GM19240 (cell line): ENCODE measurements around the gene KCNH6.

Experiments used
- DNase-seq: peaks from one replicate; pipeline ENCODE4 v3.0.0; 2011; ENCODE audit warnings: low spot score; ENCODE audit not compliant: insufficient read length

Gene KCNH6

GRCh38 chr17:63512388-63512787 is 10.8 kb upstream of the KCNH6 start:
- no peak for DNase-seq

GRCh38 chr17:63512896-63513644 is 10.1 kb upstream of the KCNH6 start:
- DNase-seq = no peak

DNA sequence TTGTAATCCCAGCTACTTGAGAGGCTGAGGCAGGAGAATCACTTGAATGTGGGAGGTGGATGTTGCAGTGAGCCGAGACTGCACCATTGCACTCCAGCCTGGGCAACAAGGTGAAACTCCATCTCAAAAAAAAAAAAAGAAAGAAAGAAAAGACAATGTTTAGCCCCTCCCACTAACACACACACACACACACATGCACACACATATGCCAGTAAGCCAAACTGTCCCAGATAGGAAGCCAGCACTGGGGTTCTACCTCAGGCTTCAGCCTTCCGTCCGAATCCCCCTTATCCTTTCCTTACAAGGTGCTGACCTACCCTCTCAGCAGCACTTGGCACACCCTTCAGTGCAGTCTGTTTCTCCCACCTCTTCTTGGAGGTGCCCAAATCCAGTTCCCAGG is 8.7 kb upstream of the KCNH6 start:
- no peak for DNase-seq

DNA sequence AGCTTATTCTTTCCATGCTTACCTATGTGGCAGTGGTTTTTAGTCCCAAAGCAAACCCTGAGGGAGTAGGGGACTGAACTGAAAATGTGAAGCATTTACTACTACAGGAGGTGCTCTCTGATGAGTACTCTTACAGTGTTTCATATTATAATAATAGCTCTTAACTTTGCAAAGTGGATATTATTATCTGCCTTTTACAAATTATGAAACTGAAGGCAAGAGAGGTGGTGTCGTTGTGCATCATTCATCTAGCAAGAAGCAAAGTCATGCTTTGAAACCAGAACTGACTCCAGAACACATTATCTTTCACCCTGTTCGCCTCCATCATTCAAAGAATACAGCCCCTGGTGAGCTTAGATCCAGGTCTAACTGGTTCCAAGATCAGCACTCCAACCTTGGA is 8.2 kb upstream of the KCNH6 start:
- DNase-seq = no peak

GRCh38 chr17:63515426-63515825 is 7.7 kb upstream of the KCNH6 start:
- DNase-seq = no peak

DNA sequence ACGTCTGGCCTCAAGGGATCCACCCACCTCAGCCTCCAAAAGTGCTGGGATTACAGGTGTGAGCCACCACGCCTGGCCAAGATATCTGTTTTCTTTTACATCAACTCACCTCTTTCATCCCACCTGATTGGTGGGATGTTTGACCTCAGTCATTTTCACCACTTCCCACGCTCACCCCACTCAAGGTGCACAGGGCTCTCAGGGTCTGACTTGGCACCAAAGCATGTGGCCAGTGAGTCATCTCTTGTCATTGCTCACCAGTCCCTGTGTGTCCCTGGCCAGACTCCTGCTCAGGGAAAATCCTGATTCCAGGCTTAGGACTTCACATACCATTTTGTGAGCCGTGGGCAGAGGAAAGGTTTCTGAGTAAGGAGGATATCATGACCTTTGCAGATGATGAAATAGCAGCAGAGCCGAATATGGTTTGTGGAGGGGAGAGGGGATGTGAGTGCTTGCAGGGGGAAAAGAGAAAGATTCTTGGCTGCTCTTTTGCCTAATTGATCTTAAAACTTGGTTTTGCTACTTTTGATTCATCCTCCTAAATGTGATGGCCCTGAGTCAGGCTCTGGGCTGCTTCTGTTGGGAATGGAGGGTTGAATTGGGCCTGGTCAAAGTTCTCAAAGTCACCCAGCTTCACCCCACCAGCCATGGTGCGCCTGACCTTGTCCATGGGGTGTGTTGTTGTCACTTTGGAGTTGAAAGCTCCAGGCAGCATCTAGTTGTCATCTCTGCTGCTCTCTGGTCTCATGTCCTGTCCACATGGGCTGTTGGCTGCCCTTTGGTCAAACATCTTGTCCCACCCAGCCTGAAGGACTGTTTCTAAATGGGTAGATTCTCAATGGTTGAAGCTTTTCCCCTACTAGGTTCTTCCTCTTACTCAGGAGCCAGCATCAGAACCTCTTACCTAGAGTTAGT is 6.0 kb upstream of the KCNH6 start:
- DNase-seq = no peak

- DNase-seq = no peak
Observed at GRCh38 chr17:63517825-63518534, 5.2 kb upstream of the KCNH6 start.

DNA sequence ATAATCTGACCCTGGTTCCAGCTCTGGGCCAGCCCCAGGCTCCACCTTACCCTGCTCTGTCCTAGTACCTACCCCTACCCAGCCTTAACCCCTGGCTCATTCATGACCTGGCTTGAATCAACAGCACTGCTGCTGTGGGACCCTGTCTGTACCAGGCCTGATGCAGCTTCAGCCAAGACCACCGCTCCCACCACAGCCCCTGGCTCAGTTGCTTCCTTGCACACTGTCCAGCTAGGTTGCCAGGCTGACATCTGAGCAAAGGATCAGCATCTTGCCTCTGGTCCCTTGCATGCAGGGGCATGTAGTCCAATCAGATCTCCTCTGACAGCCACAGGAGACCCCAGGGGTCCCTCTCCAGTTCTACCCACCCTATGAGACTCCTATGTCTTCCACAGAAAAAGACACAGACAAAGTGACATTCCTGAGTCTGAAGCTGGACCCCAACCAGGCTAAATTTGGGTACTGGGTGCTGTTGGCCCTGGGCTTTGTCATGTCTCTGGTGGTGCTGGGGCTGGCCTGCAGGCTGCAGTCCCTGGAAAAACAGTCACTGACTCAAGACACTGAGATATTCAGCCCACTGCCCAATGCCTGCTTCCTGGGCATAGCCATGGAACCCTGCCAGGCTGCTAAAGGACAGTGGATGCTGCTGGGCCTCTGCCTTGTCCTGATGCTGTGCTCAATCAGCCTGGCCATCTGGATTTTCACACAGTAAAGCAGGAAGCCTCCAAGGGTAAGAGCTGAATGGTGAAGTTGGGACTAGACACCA is 3.9 kb upstream of the KCNH6 start:
- DNase-seq = no peak

DNA sequence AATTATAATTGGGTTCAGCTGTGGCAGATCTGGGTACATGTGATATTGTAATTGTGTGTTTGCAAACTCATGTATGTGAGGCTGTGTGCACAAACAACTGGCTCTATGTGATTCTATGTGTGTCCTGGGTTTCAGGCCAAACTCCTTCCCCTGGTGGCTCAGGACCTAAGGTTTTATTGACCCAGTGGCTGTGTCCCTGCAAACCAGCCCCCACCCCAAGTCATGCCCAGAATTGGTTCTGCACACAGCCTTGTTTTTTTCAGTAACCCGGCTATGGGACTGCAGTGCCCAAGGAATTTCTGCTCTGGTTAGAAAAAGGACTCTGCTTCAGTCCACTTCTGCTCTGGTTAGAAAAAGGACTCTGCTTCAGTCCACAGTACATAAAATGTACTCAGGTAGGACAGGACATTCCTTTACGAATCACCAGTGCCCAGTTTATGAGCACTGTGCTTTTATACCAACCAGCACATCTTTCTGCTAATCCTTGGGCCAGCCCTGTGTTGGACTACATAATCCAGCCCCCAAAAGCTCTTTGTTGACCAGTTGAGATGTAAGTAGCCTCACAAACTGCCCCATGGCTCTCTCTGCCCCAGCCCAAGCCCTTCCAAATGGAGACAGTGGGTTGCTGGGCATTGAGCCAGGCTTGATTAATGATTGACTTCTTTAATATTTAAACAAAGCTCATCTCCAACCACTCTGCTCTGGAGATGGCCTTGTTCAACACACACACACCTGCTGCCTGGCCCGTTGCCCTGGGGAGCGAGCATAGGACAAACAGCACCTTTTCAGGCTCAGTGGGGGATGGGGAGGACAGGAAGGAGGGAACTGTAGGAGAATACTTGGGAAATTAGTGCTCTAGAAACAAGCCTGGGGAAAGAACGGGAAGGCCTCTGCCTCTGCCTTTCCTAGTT is 2.9 kb upstream of the KCNH6 start:
- no peak for DNase-seq

DNA sequence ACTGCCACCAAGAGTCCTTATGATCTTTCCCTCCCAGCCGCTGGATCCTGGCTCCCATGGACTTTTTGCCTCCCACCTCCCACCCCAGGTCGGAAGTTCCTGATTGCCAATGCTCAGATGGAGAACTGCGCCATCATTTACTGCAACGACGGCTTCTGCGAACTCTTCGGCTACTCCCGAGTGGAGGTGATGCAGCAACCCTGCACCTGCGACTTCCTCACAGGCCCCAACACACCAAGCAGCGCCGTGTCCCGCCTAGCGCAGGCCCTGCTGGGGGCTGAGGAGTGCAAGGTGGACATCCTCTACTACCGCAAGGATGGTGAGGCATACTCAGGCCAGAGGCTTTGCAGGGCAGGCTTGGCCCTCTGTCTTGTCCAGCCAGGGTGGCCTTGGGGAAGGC is 893 bp downstream of the KCNH6 start:
- no peak for DNase-seq

DNA sequence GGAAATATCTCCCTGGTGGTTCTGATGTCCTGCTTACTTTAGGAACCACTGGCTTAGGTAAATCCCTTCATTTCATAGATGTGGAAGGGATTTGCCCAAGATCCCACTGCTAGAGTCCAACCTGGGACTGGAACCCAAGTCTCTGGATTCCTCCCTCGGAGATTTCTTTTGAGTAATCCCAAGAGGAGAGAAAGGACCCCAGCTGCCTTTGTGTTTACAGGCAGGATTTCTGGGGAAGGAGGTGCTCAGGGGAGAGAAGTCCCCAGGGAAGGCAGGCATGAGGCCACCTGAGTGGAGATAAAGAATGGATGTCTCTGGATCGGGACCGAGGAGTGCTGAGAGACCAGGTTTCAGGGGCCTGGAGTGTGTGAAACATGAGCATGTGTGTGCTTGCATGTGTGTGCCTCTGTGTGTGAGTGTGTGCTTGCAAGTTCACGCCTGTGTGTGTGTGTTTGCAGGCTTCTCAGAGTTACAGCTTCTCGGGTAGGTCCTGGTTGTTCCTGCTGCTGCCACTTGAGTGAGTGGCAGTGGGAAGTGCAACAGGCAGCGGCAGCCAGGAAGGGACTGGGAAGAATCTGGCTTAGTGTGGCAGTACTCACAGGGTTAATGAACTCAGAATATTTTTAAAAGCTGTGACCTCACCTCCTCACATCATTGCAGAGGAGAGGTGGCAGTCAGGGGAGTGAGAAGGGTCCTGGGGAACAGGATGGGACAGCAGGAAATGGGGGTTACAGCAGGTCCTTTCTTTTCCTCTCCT is 2.2 kb downstream of the KCNH6 start:
- DNase-seq = no peak

DNA sequence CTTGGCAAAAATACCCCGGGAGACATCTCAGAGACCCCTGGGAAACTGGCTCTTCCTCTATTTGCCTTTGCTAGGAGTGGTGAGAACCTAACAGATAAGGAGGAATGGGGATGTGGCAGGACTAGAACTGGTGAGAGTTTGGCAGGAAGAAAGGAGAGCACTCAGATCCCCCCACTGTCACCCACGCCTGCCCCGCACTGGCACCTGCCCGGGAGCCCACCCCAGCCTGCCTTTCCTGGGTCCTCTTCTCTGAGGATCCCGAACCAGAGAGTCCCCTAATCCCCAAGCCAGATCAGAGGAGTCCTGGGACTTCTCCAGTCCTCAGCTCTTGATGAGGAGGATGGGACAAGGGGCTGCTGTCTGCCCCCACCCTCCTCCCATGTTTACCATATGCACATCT is 3.7 kb downstream of the KCNH6 start:
- no peak for DNase-seq

DNA sequence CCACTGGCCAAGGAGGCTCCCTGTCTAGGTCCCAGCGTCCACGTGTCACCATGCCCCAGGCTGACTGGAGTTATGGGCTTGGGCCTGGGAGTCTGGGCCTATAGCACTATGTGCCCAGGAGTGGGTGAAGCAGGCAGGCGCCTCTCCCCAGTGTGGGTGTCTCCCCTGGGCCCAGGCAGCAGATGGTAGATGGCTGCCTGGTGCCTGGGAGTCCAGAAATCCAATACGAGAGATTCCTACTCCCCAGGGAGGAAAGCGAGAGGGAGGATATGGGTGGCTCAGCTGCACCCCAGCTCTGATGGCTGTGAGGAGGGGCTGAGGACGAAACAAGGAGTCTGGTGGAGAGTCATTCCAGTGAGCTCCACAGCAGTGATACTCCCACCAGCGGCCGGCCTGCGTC is 5.0 kb downstream of the KCNH6 start:
- DNase-seq = no peak

- no peak for DNase-seq
Observed at GRCh38 chr17:63529711-63530556, 6.8 kb downstream of the KCNH6 start.

DNA sequence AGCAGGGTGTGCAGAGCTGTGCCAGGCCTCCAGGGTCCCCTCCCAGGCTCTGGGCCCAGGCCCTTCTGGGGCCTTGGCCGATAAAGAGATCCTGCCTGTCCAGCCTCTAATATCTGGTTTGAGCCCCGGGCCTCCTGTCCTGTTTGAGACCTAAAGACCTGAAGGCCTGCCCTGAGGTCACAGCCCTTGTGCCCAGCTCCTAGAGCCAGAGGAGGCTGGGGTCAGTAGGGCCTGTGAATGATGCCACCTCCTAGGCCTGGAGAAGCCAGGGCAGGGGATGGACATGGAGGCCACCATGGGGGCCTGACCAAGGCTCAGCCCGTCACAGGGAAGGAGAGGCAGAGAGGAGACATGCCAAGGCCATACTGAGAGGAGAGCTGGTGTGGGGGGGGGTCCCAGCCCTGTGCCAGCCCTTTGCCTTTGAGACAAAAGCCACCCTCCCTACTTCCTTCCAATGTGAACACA is 7.4 kb downstream of the KCNH6 start:
- DNase-seq = no peak

GRCh38 chr17:63531022-63531965 is 8.1 kb downstream of the KCNH6 start:
- no peak for DNase-seq

DNA sequence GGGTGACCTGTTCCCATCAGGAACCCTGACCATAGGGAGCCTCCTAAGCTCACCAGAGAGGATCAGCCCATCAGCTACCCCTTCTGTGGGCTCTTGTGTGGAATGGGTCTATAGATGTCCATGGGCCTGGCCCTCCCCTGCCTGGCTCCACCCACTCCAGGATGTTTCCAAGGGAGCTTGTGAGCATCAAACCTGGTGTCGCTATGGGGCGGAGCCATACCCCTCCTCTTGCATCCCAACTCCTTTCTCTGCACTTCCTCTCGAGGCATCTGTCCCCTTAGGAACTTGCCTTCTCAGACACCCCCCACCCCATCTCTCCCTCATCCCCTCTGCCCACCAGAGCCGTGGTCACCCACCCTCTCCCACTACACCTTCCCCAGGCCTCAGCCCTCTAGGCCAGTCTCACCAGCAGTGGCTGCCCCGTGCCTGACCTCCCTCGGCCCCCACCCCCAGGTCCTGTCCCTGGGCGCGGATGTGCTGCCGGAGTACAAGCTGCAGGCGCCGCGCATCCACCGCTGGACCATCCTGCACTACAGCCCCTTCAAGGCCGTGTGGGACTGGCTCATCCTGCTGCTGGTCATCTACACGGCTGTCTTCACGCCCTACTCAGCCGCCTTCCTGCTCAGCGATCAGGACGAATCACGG is 10.4 kb downstream of the KCNH6 start:
- DNase-seq = no peak
